Thoracic aorta endothelial cell (primary cell): ENCODE data around the gene RBP5. TPM values are rescaled to one million over a fixed set of nuclear protein-coding genes. Genes with fewer than 3 reads are reported as not detected.

Experiments
- small RNA-seq: library from RNA; depleted of rRNA; stranded (forward); fragments of <200 nt; gene quantifications from one replicate; pipeline ENCODE3, GENCODE V24; 2012
- total RNA-seq: library from RNA; depleted of rRNA; stranded (reverse); fragments of >200 nt; gene quantifications from 2 replicates; pipeline ENCODE4 v1.2.3, GENCODE V29; 2012

Gene RBP5
- total RNA-seq, result 0.50 TPM in 1 of 2 replicates, not detected in the other

GRCh38 chr12:7128681-7129286 lies at the start of gene RBP5:
Gene RBP5 (minus strand): TSS chr12:7128889. CDS start chr12:7128775, 114 bp downstream.

GRCh38 chr12:7129872-7130691 lies 1.4 kb upstream of the RBP5 start, which contains the start of gene CLSTN3:
Gene CLSTN3 (plus strand): TSS chr12:7130371. CDS start chr12:7130649, 278 bp downstream.

GRCh38 chr12:7108796-7109571 lies 19.7 kb downstream of the RBP5 start, which contains the start of gene C1RL:
Gene C1RL (minus strand): TSS chr12:7109214. CDS start chr12:7109180, 34 bp downstream.

GRCh38 chr12:7092229-7092985 lies 36.3 kb downstream of the RBP5 start, which contains the start of gene C1R:
Gene C1R (minus strand): TSS chr12:7092445. CDS start chr12:7092388, 57 bp downstream.

Small RNA genes lying within 50 kb of the gene (small RNA-seq; reads per million reads assigned to genes)
- not detected for gene RNU6-485P

Other genes starting within 250 kb of the RBP5 start
- 2.1 and 5.3 TPM in 2 replicates for gene LRRC23, start 224.1 kb downstream of the RBP5 start, total RNA-seq
- 12.2 TPM in 2 replicates for gene ENO2, start 214.3 kb downstream of the RBP5 start, total RNA-seq
- gene ATN1, start 200.9 kb downstream of the RBP5 start, total RNA-seq, result 17.6 and 23.0 TPM in 2 replicates
- not detected in 2 replicates for gene RNU7-1, start 185.1 kb downstream of the RBP5 start, total RNA-seq
- 64.9 and 76.2 TPM in 2 replicates for gene C12orf57, start 184.9 kb downstream of the RBP5 start, total RNA-seq
- gene PTPN6, start 177.5 kb downstream of the RBP5 start, total RNA-seq, result 0.36 TPM in 1 of 2 replicates, not detected in the other
- 193 and 222 TPM in 2 replicates for gene PHB2, start 158.2 kb downstream of the RBP5 start, total RNA-seq
- gene EMG1, start 158.0 kb downstream of the RBP5 start, total RNA-seq, result 48.4 and 49.6 TPM in 2 replicates
- 9.4 and 14.7 TPM in 2 replicates for gene LPCAT3, start 110.4 kb downstream of the RBP5 start, total RNA-seq
- gene C1S, start 68.2 kb downstream of the RBP5 start, total RNA-seq, result 0.57 and 1.2 TPM in 2 replicates
- gene C1R, start 36.4 kb downstream of the RBP5 start, total RNA-seq, result 1.7 and 3.2 TPM in 2 replicates
- 15.3 and 27.1 TPM in 2 replicates for gene C1RL, start 19.7 kb downstream of the RBP5 start, total RNA-seq
- 19.8 and 31.1 TPM in 2 replicates for gene CLSTN3, start 1.5 kb upstream of the RBP5 start, total RNA-seq
- gene PEX5, start 60.8 kb upstream of the RBP5 start, total RNA-seq, result 23.5 and 26.6 TPM in 2 replicates
- not detected in 2 replicates for gene ACSM4, start 175.2 kb upstream of the RBP5 start, total RNA-seq